Measurements from ENCODE around the gene FANCM. TPM values are rescaled to one million over a fixed set of nuclear protein-coding genes. Genes with fewer than 3 reads are reported as not detected.

FANCM gene
- total RNA-seq, 1 experiment from 2014 or later: 6.6 TPM

DNA sequence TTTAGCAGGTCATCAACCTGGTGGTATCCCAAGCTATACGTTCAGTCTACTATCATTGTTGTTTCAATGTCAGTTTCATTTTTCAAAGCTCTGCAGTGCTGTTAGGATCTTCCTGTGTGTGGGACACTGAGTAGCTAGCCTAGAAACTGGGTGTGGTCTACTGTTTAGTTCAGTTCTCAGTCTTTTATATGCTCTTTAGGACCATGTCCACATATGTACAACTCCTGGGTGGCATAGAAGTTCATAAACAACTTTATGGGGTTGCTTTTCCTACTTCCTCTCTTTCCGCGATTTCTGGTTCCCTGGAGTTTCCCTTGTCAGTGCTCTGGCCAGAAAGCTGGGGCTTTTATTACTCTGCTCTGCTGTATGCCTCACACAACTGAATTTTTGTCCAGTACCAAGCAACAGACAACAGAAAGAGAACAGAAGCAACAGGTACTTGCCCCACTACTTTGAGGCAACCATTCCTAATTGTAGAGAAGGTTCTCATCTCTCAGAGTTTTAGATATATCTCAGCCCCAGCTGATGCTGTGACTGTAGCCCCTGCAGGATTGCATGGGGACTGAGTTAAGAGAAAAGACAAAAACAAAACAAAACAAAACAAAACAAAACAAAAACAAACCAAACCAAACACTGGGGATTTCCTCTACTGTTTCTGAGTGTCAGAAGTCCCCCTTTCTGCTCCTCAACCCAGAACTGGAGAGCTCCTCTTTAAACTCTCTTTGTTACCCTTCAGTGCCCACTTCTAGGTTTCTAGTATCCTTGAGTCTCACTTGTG, 86.9 kb downstream of the FANCM start:
- peaks cover 50% of the 10 kb centered on the region for H3K36me3 Mint-ChIP-seq (ENCODE audit: insufficient read depth, unreplicated experiment)
- no peaks in the 10 kb centered on the region for H3K27me3 Mint-ChIP-seq (ENCODE audit: insufficient read depth, unreplicated experiment)
- ChIA-PET POLR2A (interaction anchor here (0.6 kb wide), 1 partner anchor 132 kb away, joined by 5 read pairs; no protein-coding TSS in a partner anchor), CTCF (interaction anchor here (0.5 to 0.6 kb wide), 2 partner anchors 25 to 46 kb away, joined by 3 read pairs; no protein-coding TSS in a partner anchor)
- intact Hi-C loops (cut with micrococcal nuclease): no loop called here
- TF ChIP-seq, protein P1, sequence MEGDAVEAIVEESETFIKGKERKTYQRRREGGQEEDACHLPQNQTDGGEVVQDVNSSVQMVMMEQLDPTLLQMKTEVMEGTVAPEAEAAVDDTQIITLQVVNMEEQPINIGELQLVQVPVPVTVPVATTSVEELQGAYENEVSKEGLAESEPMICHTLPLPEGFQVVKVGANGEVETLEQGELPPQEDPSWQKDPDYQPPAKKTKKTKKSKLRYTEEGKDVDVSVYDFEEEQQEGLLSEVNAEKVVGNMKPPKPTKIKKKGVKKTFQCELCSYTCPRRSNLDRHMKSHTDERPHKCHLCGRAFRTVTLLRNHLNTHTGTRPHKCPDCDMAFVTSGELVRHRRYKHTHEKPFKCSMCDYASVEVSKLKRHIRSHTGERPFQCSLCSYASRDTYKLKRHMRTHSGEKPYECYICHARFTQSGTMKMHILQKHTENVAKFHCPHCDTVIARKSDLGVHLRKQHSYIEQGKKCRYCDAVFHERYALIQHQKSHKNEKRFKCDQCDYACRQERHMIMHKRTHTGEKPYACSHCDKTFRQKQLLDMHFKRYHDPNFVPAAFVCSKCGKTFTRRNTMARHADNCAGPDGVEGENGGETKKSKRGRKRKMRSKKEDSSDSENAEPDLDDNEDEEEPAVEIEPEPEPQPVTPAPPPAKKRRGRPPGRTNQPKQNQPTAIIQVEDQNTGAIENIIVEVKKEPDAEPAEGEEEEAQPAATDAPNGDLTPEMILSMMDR (IDR thresholded peaks at IDR 0.05; ENCODE audit: unreplicated experiment): no peak
- H3K9me3 Mint-ChIP-seq (ENCODE audit: unreplicated experiment): no peaks in the 10 kb centered on the region
- DNase-seq (ENCODE audit: unreplicated experiment): no peak
- no peaks in the 10 kb centered on the region for H3K4me1 Mint-ChIP-seq (ENCODE audit: insufficient read depth, unreplicated experiment)
- no peak overlapping the region for H3K4me3 Mint-ChIP-seq (ENCODE audit: unreplicated experiment)
- H3K27ac Mint-ChIP-seq (ENCODE audit: low read depth, unreplicated experiment): no peak overlapping the region
- BruUV-seq (replicated peaks): no TSS peak

DNA sequence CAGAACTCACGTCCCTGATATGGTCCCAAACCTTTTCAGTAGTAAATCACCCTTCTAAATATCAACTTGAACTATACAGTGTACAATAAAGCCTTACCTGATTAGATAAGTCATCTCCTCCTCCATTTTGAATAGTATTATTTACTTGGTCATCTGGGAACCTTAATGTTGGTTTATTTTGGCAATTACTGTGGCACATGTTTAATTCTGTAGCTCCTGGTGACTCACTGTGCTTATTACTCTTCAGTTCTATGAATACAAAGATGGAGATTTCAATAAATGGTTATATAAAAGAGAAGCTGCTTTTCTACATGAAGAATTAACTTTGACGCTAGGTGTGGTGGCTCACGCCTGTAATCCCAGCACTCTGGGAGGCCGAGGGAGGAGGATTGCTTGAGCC, 91.8 kb downstream of the FANCM start:
- TF ChIP-seq, protein P1 (IDR thresholded peaks at IDR 0.05; ENCODE audit: unreplicated experiment): no peak
- no peak for DNase-seq (ENCODE audit: unreplicated experiment)
- POLR2A ChIA-PET: no interaction called here
- H3K36me3 Mint-ChIP-seq (ENCODE audit: insufficient read depth, unreplicated experiment): peaks cover 78% of the 10 kb centered on the region
- no peaks in the 10 kb centered on the region for H3K27me3 Mint-ChIP-seq (ENCODE audit: insufficient read depth, unreplicated experiment)
- CTCF ChIA-PET: no interaction called here
- no peak overlapping the region for H3K27ac Mint-ChIP-seq (ENCODE audit: low read depth, unreplicated experiment)
- BruUV-seq (replicated peaks): no TSS peak
- H3K4me3 Mint-ChIP-seq (ENCODE audit: unreplicated experiment): no peak overlapping the region
- H3K9me3 Mint-ChIP-seq (ENCODE audit: unreplicated experiment): no peaks in the 10 kb centered on the region
- intact Hi-C loops (cut with micrococcal nuclease): no loop called here
- H3K4me1 Mint-ChIP-seq (ENCODE audit: insufficient read depth, unreplicated experiment): no peaks in the 10 kb centered on the region

DNA sequence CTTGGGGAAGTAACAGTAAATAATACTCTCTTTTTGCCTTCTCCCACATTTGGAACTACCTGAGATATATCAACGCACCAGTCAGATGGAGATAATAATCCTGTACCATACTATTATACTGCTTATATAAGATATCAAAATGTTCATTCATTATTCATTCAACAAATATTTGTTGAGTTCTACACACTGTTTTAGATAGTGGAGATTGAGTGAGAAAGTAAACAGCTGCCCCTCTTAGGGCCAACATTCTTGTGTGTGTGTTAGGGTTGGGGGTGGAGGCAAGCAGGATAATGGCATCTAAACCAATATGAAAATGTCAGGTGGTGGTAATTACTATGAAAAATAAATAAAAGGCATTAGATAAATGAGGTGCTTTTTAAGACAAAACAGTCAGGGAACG, 103.3 kb downstream of the FANCM start:
- TF ChIP-seq, protein P1 (IDR thresholded peaks at IDR 0.05; ENCODE audit: unreplicated experiment): no peak
- Mint-ChIP-seq H3K27ac (ENCODE audit: low read depth, unreplicated experiment) (no peak overlapping the region), H3K9me3 (ENCODE audit: unreplicated experiment) (no peaks in the 10 kb centered on the region), H3K36me3 (ENCODE audit: insufficient read depth, unreplicated experiment) (peaks cover 19% of the 10 kb centered on the region), H3K27me3 (ENCODE audit: insufficient read depth, unreplicated experiment) (no peaks in the 10 kb centered on the region), H3K4me3 (ENCODE audit: unreplicated experiment) (no peak overlapping the region), H3K4me1 (ENCODE audit: insufficient read depth, unreplicated experiment) (peaks cover 7% of the 10 kb centered on the region)
- BruUV-seq (replicated peaks): no TSS peak
- POLR2A ChIA-PET: interaction anchor here (1.4 kb wide), 1 partner anchor 13 kb away, joined by 4 read pairs; no protein-coding TSS in a partner anchor
- intact Hi-C loops (cut with micrococcal nuclease): no loop called here
- CTCF ChIA-PET: interaction anchor here (0.9 to 1.5 kb wide), 2 partner anchors 10 to 29 kb away, joined by 3 to 4 read pairs; no protein-coding TSS in a partner anchor
- DNase-seq (ENCODE audit: unreplicated experiment): no peak

DNA sequence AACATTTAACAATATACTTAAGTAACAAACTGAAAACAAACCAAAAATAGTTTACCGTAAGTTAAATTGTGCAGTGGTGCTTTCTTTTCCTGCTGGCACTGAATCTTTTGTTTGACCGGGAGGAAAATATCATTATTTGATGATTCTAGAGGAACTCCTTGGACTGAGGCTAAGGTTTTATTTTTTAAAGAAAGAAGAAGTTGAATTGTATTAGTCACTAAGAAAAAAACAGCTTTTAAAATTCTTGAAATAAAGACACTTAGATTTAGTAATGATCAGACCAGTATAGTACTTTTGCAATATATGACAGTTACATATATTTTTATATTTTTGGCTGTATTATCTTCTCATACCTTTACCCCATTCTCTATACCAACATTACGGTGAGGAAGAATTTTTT, 107.0 kb downstream of the FANCM start:
- peaks cover 27% of the 10 kb centered on the region for H3K36me3 Mint-ChIP-seq (ENCODE audit: insufficient read depth, unreplicated experiment)
- TF ChIP-seq, protein P1 (IDR thresholded peaks at IDR 0.05; ENCODE audit: unreplicated experiment): no peak
- BruUV-seq (replicated peaks): no TSS peak
- no peaks in the 10 kb centered on the region for H3K4me1 Mint-ChIP-seq (ENCODE audit: insufficient read depth, unreplicated experiment)
- no peaks in the 10 kb centered on the region for H3K27me3 Mint-ChIP-seq (ENCODE audit: insufficient read depth, unreplicated experiment)
- ChIA-PET CTCF (interaction anchor here (0.6 to 0.8 kb wide), 3 partner anchors 16 to 73 kb away, joined by 3 to 4 read pairs (median 3); no protein-coding TSS in a partner anchor), POLR2A (interaction anchor here (0.6 to 1.8 kb wide), 6 partner anchors 8 to 102 kb away, joined by 3 to 6 read pairs (median 4); partner anchors contain the start of gene MIS18BP1)
- no peak for DNase-seq (ENCODE audit: unreplicated experiment)
- H3K4me3 Mint-ChIP-seq (ENCODE audit: unreplicated experiment): no peak overlapping the region
- intact Hi-C loops (cut with micrococcal nuclease): no loop called here
- no peak overlapping the region for H3K27ac Mint-ChIP-seq (ENCODE audit: low read depth, unreplicated experiment)
- H3K9me3 Mint-ChIP-seq (ENCODE audit: unreplicated experiment): no peaks in the 10 kb centered on the region

Data from MCF 10A (cell line).